Panc1 (cell line): ENCODE results near the gene ASB14. TPM values are rescaled to one million over a fixed set of nuclear protein-coding genes. Genes with fewer than 3 reads are reported as not detected.

ENCODE experiments used
- ATAC-seq: fragments of 200-7000 bp; cut with Tn5 transposase; 2 replicates; pipeline ENCODE4 v1.9.1; 2020; ENCODE audit warnings: mild to moderate bottlenecking, moderate library complexity
- BruUV-seq: library from RNA; stranded (reverse); fragments of 400-500 nt; replicated peaks from 2 replicates; lab custom pipeline; 2021; lab: Mats Ljungman, UMichigan
- CTCF ChIA-PET: fragments of 300-600 bp; sonication (Branson Sonifier 250); formaldehyde crosslinking; loops from one replicate; lab custom pipeline; 2022; ENCODE audit warnings: antibody characterized with exemption; lab: Charles Lee
- POLR2A ChIA-PET: fragments of 300-600 bp; sonication (Branson Sonifier 250); formaldehyde crosslinking; loops from one replicate; lab custom pipeline; 2022; ENCODE audit warnings: antibody characterized with exemption; lab: Charles Lee
- DNase-seq: peaks from one replicate; pipeline ENCODE4 v3.0.0-alpha.2; 2010; ENCODE audit warnings: low read depth, low spot score
- H3K27ac ChIP-seq: 2 replicates; pipeline ENCODE4 v1.5.1; 2011; ENCODE audit warnings: mild to moderate bottlenecking, low read length, inconsistent platforms
- H3K27me3 ChIP-seq: fragments of 200-500 bp; sonication (Bioruptor generic); 2 replicates; pipeline ENCODE4 v1.6.0; 2014; ENCODE audit warnings: low read length, inconsistent platforms; ENCODE audit not compliant: control insufficient read depth, insufficient read depth
- H3K36me3 ChIP-seq: fragments of 200-500 bp; sonication (Bioruptor generic); 2 replicates; pipeline ENCODE4 v1.5.1; 2014; ENCODE audit warnings: inconsistent platforms, mild to moderate bottlenecking, low read length, moderate library complexity; ENCODE audit not compliant: control insufficient read depth, insufficient read depth
- H3K4me1 ChIP-seq: 2 replicates; pipeline ENCODE4 v1.5.1; 2011; ENCODE audit warnings: inconsistent platforms, mild to moderate bottlenecking, low read length, moderate library complexity; ENCODE audit not compliant: control insufficient read depth, insufficient read depth
- H3K4me3 ChIP-seq, 2 experiments: 2 replicates each; pipeline ENCODE4 v1.5.1; 2011 to 2012; ENCODE audit warnings: low read depth in 2 of 2, low read length in 2 of 2, mild to moderate bottlenecking in 2 of 2, inconsistent platforms in 1 of 2, moderate library complexity in 1 of 2
- H3K9me3 ChIP-seq: fragments of 200-500 bp; sonication (Bioruptor generic); 2 replicates; pipeline ENCODE4 v1.5.1; 2014; ENCODE audit warnings: low read depth, mild to moderate bottlenecking, inconsistent platforms, low read length, moderate library complexity; ENCODE audit not compliant: control insufficient read depth, insufficient read depth
- CTCF ChIP-seq: fragments of 450-650 bp; IDR thresholded peaks from 2 replicates; pipeline ENCODE4 v1.5.1; 2017; ENCODE audit warnings: mild to moderate bottlenecking
- POLR2AphosphoS5 ChIP-seq: IDR thresholded peaks from 2 replicates; pipeline ENCODE4 v1.6.1; 2012; ENCODE audit warnings: mild to moderate bottlenecking, low read depth, low read length, moderate library complexity
- REST ChIP-seq, 2 experiments: IDR thresholded peaks; 2 replicates each; pipeline ENCODE4 v1.6.1; 2011 to 2012; ENCODE audit warnings: low read depth in 2 of 2, control low read depth in 1 of 2, low read length in 1 of 2, mild to moderate bottlenecking in 1 of 2, moderate library complexity in 1 of 2; ENCODE audit not compliant: insufficient read depth in 1 of 2
- SIN3A ChIP-seq: IDR thresholded peaks from 2 replicates; pipeline ENCODE4 v1.6.1; 2012; ENCODE audit warnings: low read depth, mild to moderate bottlenecking, low read length, moderate library complexity, borderline replicate concordance; ENCODE audit not compliant: insufficient read depth
- TCF7L2 ChIP-seq: IDR thresholded peaks from 2 replicates; pipeline ENCODE4 v1.6.1; 2011; ENCODE audit warnings: mild to moderate bottlenecking, low read depth, low read length, inconsistent platforms
- in situ Hi-C: cut with HindIII; loops from 2 replicates; pipeline ENCODE4 v1.10.0; 2016; ENCODE audit warnings: low sequenced_read_pairs, low pct_unique_long_range_greater_than_20kb
- intact Hi-C: fragments of 100-400 bp; cut with micrococcal nuclease; formaldehyde crosslinking; loops from one replicate; pipeline ENCODE4 v1.10.0; 2022; ENCODE audit not compliant: unreplicated experiment
- total RNA-seq: library from RNA; stranded (reverse); gene quantifications from one replicate; pipeline ENCODE4 v1.2.1, GENCODE V29; 2021; ENCODE audit not compliant: unreplicated experiment

Gene ASB14
- total RNA-seq, 1 experiment from 2014 or later = not detected

- ChIA-PET CTCF (no interaction called here), POLR2A (no interaction called here)
- Histone ChIP-seq H3K36me3 (no peaks in the 10 kb centered on the region), H3K4me1 (no peaks in the 10 kb centered on the region), H3K4me3 (no peak overlapping the region), H3K9me3 (no peaks in the 10 kb centered on the region), H3K27me3 (no peaks in the 10 kb centered on the region), H3K27ac (no peak overlapping the region)
- in situ Hi-C loops = no loop called here
- BruUV-seq = no TSS peak
- ATAC-seq (no peak), DNase-seq (no peak)
- TF ChIP-seq REST (IDR thresholded peaks at IDR 0.05; ENCODE audit: insufficient read depth in 1 of 2, low read depth in 2 of 2, low read length in 1 of 2) (no peak), TCF7L2 (no peak), SIN3A (no peak), CTCF (no peak), POLR2AphosphoS5 (no peak)
- intact Hi-C loops = no loop called here
Observed at GRCh38 chr3:57283334-57283733, 9.2 kb downstream of the ASB14 start.

GRCh38 chr3:57281715-57282114 is 10.8 kb downstream of the ASB14 start:
- BruUV-seq = no TSS peak
- in situ Hi-C loops = no loop called here
- H3K27ac ChIP-seq = no peak overlapping the region
- no peaks in the 10 kb centered on the region for H3K9me3 ChIP-seq
- no peak for DNase-seq
- intact Hi-C loops = no loop called here
- no peak overlapping the region for H3K4me3 ChIP-seq
- no peak for TF ChIP-seq CTCF
- TF ChIP-seq SIN3A = no peak
- no peak for TF ChIP-seq POLR2AphosphoS5
- TF ChIP-seq TCF7L2 = no peak
- no peak for TF ChIP-seq REST (IDR thresholded peaks at IDR 0.05; ENCODE audit: insufficient read depth in 1 of 2, low read depth in 2 of 2, low read length in 1 of 2)
- H3K27me3 ChIP-seq = no peaks in the 10 kb centered on the region
- H3K4me1 ChIP-seq = no peaks in the 10 kb centered on the region
- ATAC-seq = no peak
- ChIA-PET POLR2A (no interaction called here), CTCF (no interaction called here)
- H3K36me3 ChIP-seq = no peaks in the 10 kb centered on the region
